RKO (cell line): ENCODE results near the gene CASP12.
"Not testable (repeated sequence)": the region's sequence is repeated elsewhere in the genome, so short reads cannot be mapped to it uniquely, and the experiment has no call there.

ENCODE experiments used
- DNase-seq: peaks from one replicate; pipeline ENCODE4 v3.0.0-alpha.2; 2016; ENCODE audit warnings: low spot score

The CASP12 gene

GRCh38 chr11:104897891-104898684 lies at the start of gene CASP12:
Gene CASP12, minus strand, starts transcription at chr11:104898460.
- no peak for DNase-seq

DNA sequence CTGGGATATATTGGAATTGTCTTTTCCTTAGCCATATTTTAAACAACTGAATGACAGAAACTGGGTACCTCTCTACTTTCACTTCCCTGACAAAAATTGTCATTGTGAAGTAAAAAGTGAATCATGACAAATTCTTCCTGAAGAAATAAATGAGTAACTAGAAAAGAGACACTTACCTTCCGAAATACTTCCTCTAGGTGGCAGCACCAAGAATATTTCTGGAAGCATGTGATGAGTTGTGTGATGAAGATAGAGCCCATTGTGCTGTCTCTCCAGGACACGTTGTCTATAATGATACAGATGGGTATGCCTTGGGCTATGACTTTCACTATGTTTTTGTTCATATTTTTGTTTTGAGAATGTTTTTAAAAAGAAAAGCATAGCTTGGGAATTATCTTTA lies 48.6 kb upstream of the CASP12 start:
- peak; percentile 76 for DNase-seq

GRCh38 chr11:104944076-104944475 lies 45.8 kb upstream of the CASP12 start:
- DNase-seq, result no peak

DNA sequence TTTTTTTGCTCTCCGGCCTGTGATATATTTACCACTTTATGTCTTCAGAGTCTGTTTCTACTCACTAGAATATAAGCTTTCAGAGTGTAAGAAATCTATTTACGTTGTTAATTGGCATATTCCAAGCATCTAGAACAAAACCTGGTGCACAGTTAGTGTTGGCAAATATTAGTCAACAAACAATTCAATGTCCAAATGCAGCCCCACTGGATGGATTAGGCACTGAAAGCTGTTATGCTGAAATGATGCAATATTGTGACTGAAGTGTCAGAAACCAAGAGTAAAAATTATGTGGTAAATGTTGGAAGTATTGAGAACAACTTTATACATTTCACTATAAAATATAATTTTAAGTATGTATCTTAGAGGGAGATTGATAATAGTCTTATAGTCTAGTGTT lies 45.3 kb upstream of the CASP12 start:
- no peak for DNase-seq

DNA sequence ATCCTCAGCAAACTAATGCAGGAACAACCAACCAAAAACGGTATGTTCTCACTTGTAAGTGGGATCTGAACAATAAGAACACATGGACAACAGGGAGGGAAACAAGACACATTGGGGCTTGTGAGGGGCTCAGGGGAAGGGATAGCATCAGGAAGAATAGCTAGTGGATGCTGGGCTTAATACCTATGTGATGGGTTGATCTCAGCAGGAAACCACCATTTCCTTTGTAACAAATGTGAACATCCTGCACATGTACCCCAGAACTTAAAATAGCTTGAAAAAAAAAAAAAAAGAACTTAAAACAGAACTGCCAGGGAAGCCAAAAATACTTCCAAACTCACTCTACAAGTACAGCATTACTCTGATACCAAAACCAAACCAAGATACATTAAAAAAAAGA lies 36.3 kb upstream of the CASP12 start:
- no peak for DNase-seq

GRCh38 chr11:104934073-104934472 lies 35.8 kb upstream of the CASP12 start:
- not testable (repeated sequence) for DNase-seq

GRCh38 chr11:104928811-104929210 lies 30.6 kb upstream of the CASP12 start:
- DNase-seq, result no peak

DNA sequence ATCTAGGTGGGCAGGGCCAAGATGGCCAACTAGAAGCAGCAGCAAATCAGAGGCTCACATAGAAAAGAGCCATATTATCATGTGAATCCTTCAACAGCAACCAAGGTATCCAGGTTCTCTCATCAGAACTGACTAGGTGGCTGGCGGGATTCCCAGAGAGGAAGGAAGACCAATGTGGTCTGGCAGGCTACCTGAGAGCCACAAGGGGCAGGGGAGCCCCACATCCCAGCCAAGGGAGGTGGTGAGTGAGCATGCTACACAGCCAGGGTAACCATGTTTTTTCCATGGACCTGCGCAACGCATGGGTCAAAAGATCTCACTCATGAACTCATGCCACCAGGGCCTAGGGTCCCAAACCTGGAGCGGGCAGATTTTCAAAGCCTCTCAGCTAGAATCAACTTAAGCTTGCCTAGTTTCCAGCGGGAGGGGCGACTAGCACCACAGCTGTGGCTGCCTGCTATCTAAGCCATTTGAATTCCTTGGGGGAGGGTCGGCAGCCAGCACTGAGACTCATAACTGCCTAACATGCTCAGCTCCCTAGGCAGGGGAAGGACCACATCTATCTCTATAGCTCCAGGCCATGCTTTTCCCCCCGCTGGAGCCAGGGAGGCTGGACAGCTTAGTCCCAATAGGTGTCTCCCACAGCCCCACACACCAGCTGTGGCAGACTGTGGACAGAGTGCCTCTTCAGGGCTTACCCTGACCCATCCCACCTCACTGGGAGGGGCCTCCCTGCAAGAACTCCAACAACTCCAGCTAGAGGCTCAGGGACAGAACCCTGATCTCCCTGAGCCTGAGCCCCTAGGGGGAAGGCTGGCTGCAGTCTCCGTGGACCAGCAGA lies 28.7 kb upstream of the CASP12 start:
- no peak for DNase-seq

- no peak for DNase-seq
Observed at GRCh38 chr11:104925850-104926249, 27.6 kb upstream of the CASP12 start.

GRCh38 chr11:104918113-104918824 lies 20.0 kb upstream of the CASP12 start:
- no peak for DNase-seq

- no peak for DNase-seq
Observed at GRCh38 chr11:104917271-104918112, 19.2 kb upstream of the CASP12 start.

DNA sequence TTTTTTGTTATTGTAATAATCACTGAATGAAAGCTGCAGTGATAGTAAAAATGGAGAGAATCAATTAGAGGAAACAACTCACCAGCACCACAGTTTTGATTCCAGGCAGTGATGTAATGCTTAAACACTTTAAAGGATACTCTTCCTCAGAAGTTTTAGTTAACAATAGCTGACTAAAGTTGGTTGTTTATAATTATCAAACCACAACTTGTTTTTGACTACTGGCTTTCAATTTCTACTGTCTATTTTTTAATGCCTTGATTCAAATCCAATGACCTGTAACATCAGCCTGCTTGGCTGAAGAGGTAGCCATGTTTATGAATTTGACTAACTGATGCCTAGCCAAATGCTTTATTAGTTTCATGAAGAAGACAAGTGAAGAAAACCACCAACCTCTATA lies 18.2 kb upstream of the CASP12 start:
- no peak for DNase-seq

DNA sequence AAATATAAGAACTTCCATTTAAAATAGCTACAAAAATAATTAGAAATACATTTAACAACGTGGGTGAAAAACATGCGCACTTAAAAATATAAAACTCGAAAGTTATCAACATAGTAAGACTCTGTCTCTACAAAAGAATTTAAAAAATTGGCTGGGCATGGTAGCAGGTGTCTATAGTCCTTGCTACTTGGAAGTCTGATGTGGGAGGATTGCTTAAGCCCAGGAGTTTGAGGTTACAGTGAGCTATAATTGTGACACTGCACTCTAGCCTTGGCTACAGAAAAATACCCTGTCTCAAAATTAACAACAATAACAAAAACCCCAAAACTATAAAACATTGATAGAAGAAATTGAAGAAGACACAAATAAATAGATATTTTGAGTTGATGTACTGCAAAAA lies 13.8 kb upstream of the CASP12 start:
- DNase-seq, result no peak

GRCh38 chr11:104908186-104908531 lies 9.9 kb upstream of the CASP12 start:
- DNase-seq, result no peak

DNA sequence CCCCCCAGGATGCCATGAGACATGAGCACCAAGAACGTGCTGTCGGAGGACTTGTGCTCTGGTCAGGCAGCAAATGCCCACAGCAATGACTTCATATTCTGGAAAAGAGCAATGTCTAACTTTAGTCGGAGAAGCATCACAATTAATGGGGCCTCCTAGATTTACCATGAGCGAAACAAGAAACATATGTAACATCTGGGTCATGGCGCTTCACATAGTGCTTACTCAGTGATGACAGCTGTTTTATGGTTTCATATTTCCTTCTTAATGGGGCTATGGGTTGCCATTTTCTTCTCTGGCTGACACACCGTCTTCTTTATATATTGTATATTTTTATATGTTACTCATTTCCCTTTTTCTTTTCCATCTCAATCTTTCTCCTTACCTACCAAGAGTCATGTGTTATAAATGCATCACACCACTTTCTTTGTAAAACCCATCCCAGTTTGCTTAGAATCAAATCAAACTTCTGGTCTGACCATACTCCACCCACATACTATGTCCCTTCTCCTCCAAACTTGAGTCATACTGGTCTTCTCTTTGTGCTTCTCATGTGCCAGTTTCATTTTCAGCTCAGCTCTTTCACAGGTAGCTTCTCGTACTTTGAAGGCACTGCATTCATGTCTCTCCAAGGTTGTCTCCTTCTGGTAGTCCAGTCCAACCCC lies 9.4 kb upstream of the CASP12 start:
- no peak for DNase-seq

DNA sequence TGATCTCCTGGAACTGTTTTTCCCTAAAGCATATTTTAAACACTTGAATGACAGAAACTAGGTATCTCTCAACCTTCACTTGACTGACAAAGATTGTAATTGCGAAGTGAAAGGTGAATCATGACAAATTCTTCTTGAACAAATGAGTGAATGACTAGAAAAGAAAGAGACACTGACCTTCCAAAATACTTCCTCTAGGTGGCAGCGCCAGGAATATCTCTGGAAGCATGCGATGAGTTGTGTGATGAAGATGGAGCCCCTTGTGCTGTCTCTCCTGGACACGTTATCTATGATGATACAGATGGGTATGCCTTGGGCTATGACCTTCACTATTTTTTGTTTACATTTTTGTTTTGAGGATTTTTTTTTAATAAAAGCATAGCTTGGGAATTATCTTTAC lies 7.0 kb upstream of the CASP12 start:
- DNase-seq, result no peak

- no peak for DNase-seq
Observed at GRCh38 chr11:104899226-104899625, 966 bp upstream of the CASP12 start.

DNA sequence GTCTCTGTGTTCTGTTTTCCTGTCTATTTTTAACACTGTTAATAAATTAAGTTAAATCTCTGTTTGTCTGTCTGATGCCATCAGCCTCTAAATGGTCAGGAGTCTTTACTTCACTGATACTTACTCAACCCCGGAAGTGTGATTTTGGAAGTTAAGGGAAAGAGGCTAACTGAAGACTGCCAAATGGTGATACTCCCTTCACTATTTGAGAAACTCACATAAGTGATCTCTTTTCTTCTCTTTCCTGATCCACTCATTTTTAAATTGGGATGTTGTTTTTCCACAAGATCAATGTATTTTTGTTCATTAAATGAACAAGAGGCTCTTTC lies 389 bp upstream of the CASP12 start:
- no peak for DNase-seq

DNA sequence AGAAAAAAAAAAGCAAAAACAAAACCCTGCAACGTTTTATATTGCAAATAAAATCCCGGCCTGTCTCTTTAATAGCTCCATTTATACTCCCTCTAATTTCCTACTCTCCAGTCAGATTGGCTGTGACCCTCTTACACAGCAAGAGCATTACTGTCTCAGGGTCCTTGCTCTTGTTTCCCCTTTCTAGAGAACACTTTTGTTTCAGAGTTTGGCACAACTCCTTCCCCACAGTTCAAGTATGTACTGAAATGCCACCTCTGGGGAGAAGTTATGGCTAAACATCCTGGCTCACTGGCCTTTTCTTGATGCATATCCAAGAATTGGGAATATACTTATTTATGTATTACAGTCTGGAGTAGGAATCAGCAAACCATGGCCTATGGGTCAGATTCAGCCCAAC lies 2.6 kb downstream of the CASP12 start:
- DNase-seq, result no peak

DNA sequence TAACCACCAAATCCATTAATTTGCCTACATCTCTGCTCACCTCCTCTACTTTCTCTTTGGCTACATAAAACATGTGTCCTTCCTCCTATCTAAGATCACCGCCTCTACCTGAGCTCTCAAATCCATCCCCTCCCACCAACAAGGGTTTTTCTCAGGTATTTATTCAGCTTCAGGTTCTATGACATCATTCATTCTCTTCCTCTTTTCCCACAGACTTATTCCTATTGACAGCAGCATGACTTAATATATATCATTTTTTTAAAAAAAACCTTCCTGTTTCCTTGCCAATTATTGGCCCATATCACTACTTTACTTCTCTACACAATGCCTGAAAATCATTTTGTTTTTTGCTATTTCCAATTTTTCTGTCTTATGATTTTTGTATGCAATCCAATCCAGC lies 4.4 kb downstream of the CASP12 start:
- no peak for DNase-seq

DNA sequence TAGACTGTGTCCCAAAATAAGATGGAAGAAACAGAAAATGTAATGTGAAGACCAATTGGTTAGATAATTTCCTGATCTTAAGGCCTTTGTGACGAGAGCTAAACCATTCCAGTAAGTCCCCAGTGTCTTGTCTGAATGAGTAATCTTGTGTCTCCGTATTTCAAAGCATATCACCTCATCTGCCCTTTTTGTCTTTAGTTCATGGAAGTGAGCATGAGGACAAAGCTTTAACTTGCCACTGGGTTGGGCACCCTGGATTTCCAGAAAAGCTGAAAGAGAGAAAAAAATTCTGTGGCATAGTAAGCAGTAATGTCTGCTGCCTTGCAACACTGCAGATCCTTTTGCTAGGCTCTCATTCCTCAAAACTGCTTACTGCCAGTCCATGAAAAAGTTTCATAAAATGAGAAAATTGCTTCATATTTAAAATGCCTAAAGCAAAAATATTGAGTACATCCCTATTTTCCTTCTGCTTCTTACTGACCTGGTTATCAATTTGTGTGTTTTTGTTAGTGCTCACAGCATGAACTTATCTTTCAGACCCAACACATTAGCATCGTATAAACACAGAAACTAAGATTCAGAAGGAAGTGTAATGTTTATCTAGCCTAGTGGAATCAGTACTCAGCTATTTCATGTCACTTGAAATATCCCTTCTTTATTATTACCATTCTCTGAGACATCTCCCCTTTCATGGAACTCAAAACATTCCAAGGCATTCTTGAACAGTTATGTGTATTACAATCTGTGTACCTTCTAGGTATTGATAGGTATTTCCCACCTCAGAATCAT lies 5.3 kb downstream of the CASP12 start:
- no peak for DNase-seq
